Right lobe of liver (tissue), 4 donors: ENCODE measurements around the gene S1PR2.
"Not testable (repeated sequence)": the region's sequence is repeated elsewhere in the genome, so short reads cannot be mapped to it uniquely, and the experiment has no call there.

Experiments used
- POLR2A ChIP-seq: fragments of 450-650 bp; IDR thresholded peaks from one replicate; pipeline ENCODE4 v1.6.1; 2017; ENCODE audit warnings: antibody characterized with exemption, mild to moderate bottlenecking
- TF ChIP-seq, protein P1 (sequence below), 4 donors: fragments of 200-600 bp in 3 of 4; fragments of 450-650 bp in 1 of 4; IDR thresholded peaks; one replicate each; pipeline versions ENCODE4 v1.5.1 to v1.8.0; 2016 to 2022; ENCODE audit warnings: antibody characterized with exemption in 4 of 4, mild to moderate bottlenecking in 2 of 4
- donor health status: DM: no; HTN: no; CAD: no.
- donor health status: DM: no; HTN: no; CAD: no.
- donor health status: DM: no; HTN: yes; CAD: no.

- TF ChIP-seq, protein P1, sequence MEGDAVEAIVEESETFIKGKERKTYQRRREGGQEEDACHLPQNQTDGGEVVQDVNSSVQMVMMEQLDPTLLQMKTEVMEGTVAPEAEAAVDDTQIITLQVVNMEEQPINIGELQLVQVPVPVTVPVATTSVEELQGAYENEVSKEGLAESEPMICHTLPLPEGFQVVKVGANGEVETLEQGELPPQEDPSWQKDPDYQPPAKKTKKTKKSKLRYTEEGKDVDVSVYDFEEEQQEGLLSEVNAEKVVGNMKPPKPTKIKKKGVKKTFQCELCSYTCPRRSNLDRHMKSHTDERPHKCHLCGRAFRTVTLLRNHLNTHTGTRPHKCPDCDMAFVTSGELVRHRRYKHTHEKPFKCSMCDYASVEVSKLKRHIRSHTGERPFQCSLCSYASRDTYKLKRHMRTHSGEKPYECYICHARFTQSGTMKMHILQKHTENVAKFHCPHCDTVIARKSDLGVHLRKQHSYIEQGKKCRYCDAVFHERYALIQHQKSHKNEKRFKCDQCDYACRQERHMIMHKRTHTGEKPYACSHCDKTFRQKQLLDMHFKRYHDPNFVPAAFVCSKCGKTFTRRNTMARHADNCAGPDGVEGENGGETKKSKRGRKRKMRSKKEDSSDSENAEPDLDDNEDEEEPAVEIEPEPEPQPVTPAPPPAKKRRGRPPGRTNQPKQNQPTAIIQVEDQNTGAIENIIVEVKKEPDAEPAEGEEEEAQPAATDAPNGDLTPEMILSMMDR (IDR thresholded peaks at IDR 0.05): not testable (repeated sequence)
- not testable (repeated sequence) for TF ChIP-seq POLR2A
These were observed 32.1 kb downstream of the S1PR2 start for GRCh38 chr19:10198889-10199644.
